OCI-LY7 (cell line): ENCODE data around the gene KHK. TPM values are rescaled to one million over a fixed set of nuclear protein-coding genes. Genes with fewer than 3 reads are reported as not detected.

Experiments
- BruUV-seq: library from RNA; stranded (reverse); fragments of 400-500 nt; replicated peaks from 2 replicates; lab custom pipeline; 2021; lab: Mats Ljungman, UMichigan
- CTCF ChIA-PET: fragments of 300-600 bp; sonication (Branson Sonifier 250); formaldehyde crosslinking; loops from one replicate; lab custom pipeline; 2022; ENCODE audit warnings: antibody characterized with exemption; ENCODE audit not compliant: unreplicated experiment; lab: Charles Lee
- POLR2A ChIA-PET: fragments of 300-600 bp; sonication (Branson Sonifier 250); formaldehyde crosslinking; loops from one replicate; lab custom pipeline; 2022; ENCODE audit warnings: antibody characterized with exemption; lab: Charles Lee
- DNase-seq: peaks from one replicate; pipeline ENCODE4 v3.0.0-alpha.2; 2015; ENCODE audit warnings: low spot score
- H2AFZ ChIP-seq: fragments of 200-600 bp; sonication (generic), shearing (Covaris generic); 2 replicates; pipeline ENCODE4 v1.6.1; 2014; ENCODE audit warnings: mild to moderate bottlenecking, antibody characterized with exemption, low read length, moderate library complexity
- H3K27ac ChIP-seq: fragments of 200-600 bp; sonication (generic); 2 replicates; pipeline ENCODE4 v1.5.1; 2014; ENCODE audit warnings: mixed run types, low read depth, mild to moderate bottlenecking, moderate library complexity, low read length, inconsistent platforms; ENCODE audit not compliant: poor library complexity, severe bottlenecking
- H3K36me3 ChIP-seq: fragments of 200-600 bp; sonication (generic); 2 replicates; pipeline ENCODE4 v1.6.1; 2014; ENCODE audit warnings: mild to moderate bottlenecking, antibody characterized with exemption, low read length, moderate library complexity, mixed read lengths; ENCODE audit not compliant: insufficient read depth
- H3K4me1 ChIP-seq: fragments of 200-600 bp; sonication (generic); 2 replicates; pipeline ENCODE4 v1.5.1; 2014; ENCODE audit warnings: mild to moderate bottlenecking, low read length; ENCODE audit not compliant: insufficient read depth, poor library complexity, severe bottlenecking
- H3K4me2 ChIP-seq: fragments of 200-600 bp; sonication (generic); 2 replicates; pipeline ENCODE4 v1.6.1; 2014; ENCODE audit warnings: mild to moderate bottlenecking, low read length
- H3K4me3 ChIP-seq: fragments of 200-600 bp; sonication (generic); 2 replicates; pipeline ENCODE4 v1.5.1; 2014; ENCODE audit warnings: mild to moderate bottlenecking, low read depth, low read length; ENCODE audit not compliant: poor library complexity, severe bottlenecking
- H3K79me2 ChIP-seq: fragments of 200-600 bp; sonication (generic); 2 replicates; pipeline ENCODE4 v1.6.1; 2016; ENCODE audit warnings: low read depth, mild to moderate bottlenecking, low read length, moderate library complexity, mixed read lengths; ENCODE audit not compliant: insufficient read depth
- H3K9me2 ChIP-seq: fragments of 200-600 bp; sonication (generic); 2 replicates; pipeline ENCODE4 v1.6.1; 2016; ENCODE audit warnings: mild to moderate bottlenecking, low read length, mixed read lengths; ENCODE audit not compliant: insufficient read depth
- H3K9me3 ChIP-seq: fragments of 200-600 bp; sonication (generic); 2 replicates; pipeline ENCODE4 v1.6.1; 2014; ENCODE audit warnings: mild to moderate bottlenecking, mixed run types, low read length, mixed read lengths
- H4K20me1 ChIP-seq: fragments of 200-600 bp; sonication (generic); 2 replicates; pipeline ENCODE4 v1.6.1; 2014; ENCODE audit warnings: mild to moderate bottlenecking, antibody characterized with exemption, low read length, moderate library complexity, mixed read lengths; ENCODE audit not compliant: insufficient read depth
- CTCF ChIP-seq: fragments of 200-600 bp; sonication (generic); conservative IDR thresholded peaks from 2 replicates; pipeline ENCODE4 v1.5.1; 2014; ENCODE audit warnings: mild to moderate bottlenecking, antibody characterized with exemption, low read length, moderate library complexity, mixed read lengths
- EZH2phosphoT487 ChIP-seq: fragments of 200-600 bp; sonication (generic); IDR thresholded peaks from 2 replicates; pipeline ENCODE4 v1.6.1; 2018; ENCODE audit warnings: low read depth, borderline replicate concordance, mild to moderate bottlenecking, mixed run types, antibody characterized with exemption, low read length, moderate library complexity, mixed read lengths
- intact Hi-C: fragments of 100-400 bp; cut with micrococcal nuclease; formaldehyde crosslinking; loops from one replicate; pipeline ENCODE4 v1.10.0; 2022; ENCODE audit not compliant: unreplicated experiment
- total RNA-seq, 2 experiments: library from RNA; depleted of rRNA in 1 of 2; stranded (reverse); fragments of >200 nt in 1 of 2; shearing (Covaris generic) in 1 of 2; gene quantifications; 2 replicates each; pipeline ENCODE4 v1.2.3, GENCODE V29; 2014 to 2022

KHK gene
- total RNA-seq, 2 experiments from 2014 or later, result 9.7 to 17.9 TPM

GRCh38 chr2:27053776-27054175 lies 32.8 kb upstream of the KHK start:
- H3K36me3 ChIP-seq, result peaks cover 54% of the 10 kb centered on the region; the same call in 1 of the 2 replicates
- H3K27ac ChIP-seq, result no peak overlapping the region
- no peaks in the 10 kb centered on the region for H4K20me1 ChIP-seq
- no peaks in the 10 kb centered on the region for H3K9me2 ChIP-seq
- H3K79me2 ChIP-seq, result no peaks in the 10 kb centered on the region
- H3K4me1 ChIP-seq, result peaks cover 19% of the 10 kb centered on the region
- no peak for TF ChIP-seq CTCF
- TF ChIP-seq EZH2phosphoT487, result no peak
- intact Hi-C loops, result loop anchor here (5.0 kb wide), 1 partner anchor 139 kb away; no protein-coding TSS in a partner anchor
- H2AFZ ChIP-seq, result no peak overlapping the region
- DNase-seq, result no peak
- no TSS peak for BruUV-seq
- no peak overlapping the region for H3K4me3 ChIP-seq
- H3K4me2 ChIP-seq, result no peak overlapping the region
- ChIA-PET POLR2A (interaction anchor here (0.6 kb wide), 2 partner anchors 17 to 129 kb away, joined by 3 read pairs; partner anchors contain the start of gene OST4), CTCF (no interaction called here)
- no peaks in the 10 kb centered on the region for H3K9me3 ChIP-seq

- Histone ChIP-seq H3K9me3 (no peaks in the 10 kb centered on the region), H3K4me2 (no peak overlapping the region), H3K4me1 (peaks cover 9% of the 10 kb centered on the region), H2AFZ (no peak overlapping the region), H3K36me3 (peaks cover 62% of the 10 kb centered on the region; the same call in 1 of the 2 replicates), H3K4me3 (no peak overlapping the region), H3K79me2 (no peaks in the 10 kb centered on the region), H3K27ac (no peak overlapping the region), H3K9me2 (no peaks in the 10 kb centered on the region), H4K20me1 (no peaks in the 10 kb centered on the region)
- POLR2A ChIA-PET, result no interaction called here
- CTCF ChIA-PET, result no interaction called here
- no peak for DNase-seq
- intact Hi-C loops, result loop anchor here (5.0 kb wide), 1 partner anchor 138 kb away; no protein-coding TSS in a partner anchor
- TF ChIP-seq CTCF, result no peak
- TF ChIP-seq EZH2phosphoT487, result no peak
- BruUV-seq, result no TSS peak
Measured at GRCh38 chr2:27054721-27055120, 31.9 kb upstream of the KHK start.

GRCh38 chr2:27057184-27057583 lies 29.4 kb upstream of the KHK start:
- no peaks in the 10 kb centered on the region for H3K79me2 ChIP-seq
- no peaks in the 10 kb centered on the region for H4K20me1 ChIP-seq
- no peak overlapping the region for H3K27ac ChIP-seq
- no peak for DNase-seq
- no peak overlapping the region for H2AFZ ChIP-seq
- no peaks in the 10 kb centered on the region for H3K9me2 ChIP-seq
- intact Hi-C loops, result no loop called here
- H3K4me2 ChIP-seq, result no peak overlapping the region
- no peak overlapping the region for H3K4me3 ChIP-seq
- H3K4me1 ChIP-seq, result peaks cover 6% of the 10 kb centered on the region
- H3K9me3 ChIP-seq, result no peaks in the 10 kb centered on the region
- TF ChIP-seq CTCF, result no peak
- TF ChIP-seq EZH2phosphoT487, result no peak
- H3K36me3 ChIP-seq, result peaks cover 74% of the 10 kb centered on the region
- POLR2A ChIA-PET, result no interaction called here
- CTCF ChIA-PET, result no interaction called here
- no TSS peak for BruUV-seq
